ENCODE measurements around the gene PCBD2.

PCBD2 gene

DNA sequence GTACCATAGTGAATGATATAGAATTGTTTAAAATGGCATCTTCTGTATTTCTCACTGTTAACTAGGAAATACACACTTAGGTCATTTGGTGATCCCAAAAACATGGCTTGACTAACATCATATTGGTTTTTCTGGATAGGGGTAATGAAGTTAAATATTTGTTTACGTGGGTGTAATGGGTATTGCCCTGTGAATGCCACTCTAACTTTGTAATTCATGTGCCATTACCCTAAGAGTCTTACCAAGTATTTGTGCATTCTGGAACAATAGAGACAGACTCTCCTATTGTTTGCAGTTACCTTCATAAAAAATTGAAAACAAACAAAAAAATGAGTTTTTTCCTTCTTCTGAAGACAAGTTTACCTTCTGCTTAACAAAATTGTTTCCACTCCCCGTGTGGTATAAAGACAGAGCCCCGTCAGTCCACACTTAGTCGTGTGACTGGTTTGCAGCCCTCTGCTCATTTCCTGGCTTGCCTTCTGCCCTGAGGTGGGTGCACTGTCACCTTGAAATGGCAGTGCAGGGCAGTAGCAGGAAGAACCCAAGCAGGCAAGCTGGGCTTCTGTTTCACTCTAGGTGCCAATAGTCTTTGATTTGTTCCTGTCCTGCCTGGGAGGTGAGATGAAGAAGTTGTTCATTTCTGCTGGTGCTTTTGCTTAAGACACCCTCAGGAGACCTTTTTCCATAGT, 53.1 kb downstream of the PCBD2 start:
- Histone ChIP-seq H3K27ac (ENCODE audit: low read length) (no peak overlapping the region), H3K4me1 (ENCODE audit: insufficient read depth, low read length) (no peaks in the 10 kb centered on the region), H3K36me3 (ENCODE audit: insufficient read depth, low read length) (peaks cover 24% of the 10 kb centered on the region), H3K27me3 (ENCODE audit: insufficient read depth, low read length, poor library complexity) (no peaks in the 10 kb centered on the region), H3K9me3 (ENCODE audit: insufficient read depth, low read length, severe bottlenecking) (peaks cover 14% of the 10 kb centered on the region), H4K20me1 (ENCODE audit: insufficient read depth, low read length) (no peaks in the 10 kb centered on the region), H3K79me2 (ENCODE audit: insufficient read depth, low read length) (no peaks in the 10 kb centered on the region), H3K4me3 (ENCODE audit: low read depth in 1 of 2, low read length in 2 of 2) (no peak overlapping the region), H2AFZ (ENCODE audit: low read depth, low read length) (no peak overlapping the region), H3K4me2 (ENCODE audit: insufficient read depth, low read length) (no peak overlapping the region), H3K9ac (ENCODE audit: low read depth, low read length) (no peak overlapping the region)
- no peak for DNase-seq
- ATAC-seq (ENCODE audit: insufficient read depth, low read depth), result no peak
- TF ChIP-seq CTCF (IDR thresholded peaks at IDR 0.05; ENCODE audit: borderline replicate concordance, extremely low read depth, low read length, poor library complexity, severe bottlenecking), result no peak

DNA sequence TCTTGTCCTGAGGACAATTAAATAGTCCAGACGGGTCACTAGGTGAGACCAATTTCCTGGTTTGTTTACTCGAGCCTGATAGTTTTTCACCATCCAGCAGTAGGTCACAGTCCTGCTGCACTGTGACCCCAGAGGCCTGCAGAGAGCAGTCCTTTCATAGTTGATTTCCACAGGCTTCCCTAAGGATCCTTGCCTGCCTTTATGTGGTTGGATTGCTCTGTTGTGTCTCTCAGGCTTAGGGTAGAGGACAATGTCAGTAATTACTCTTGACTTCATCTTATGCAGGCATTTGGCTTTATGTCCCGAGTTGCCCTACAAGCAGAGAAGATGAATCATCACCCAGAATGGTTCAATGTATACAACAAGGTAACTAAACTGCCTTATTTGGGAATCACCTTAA, 53.8 kb downstream of the PCBD2 start:
- DNase-seq (no peak), ATAC-seq (ENCODE audit: insufficient read depth, low read depth) (no peak)

GRCh38 chr5:134963098-134963497, 58.2 kb downstream of the PCBD2 start:
- DNase-seq (no peak), ATAC-seq (ENCODE audit: insufficient read depth, low read depth) (no peak)
- Histone ChIP-seq H2AFZ (ENCODE audit: low read depth, low read length) (no peak overlapping the region), H3K36me3 (ENCODE audit: insufficient read depth, low read length) (peaks cover 38% of the 10 kb centered on the region), H3K27ac (ENCODE audit: low read length) (no peak overlapping the region), H4K20me1 (ENCODE audit: insufficient read depth, low read length) (no peaks in the 10 kb centered on the region), H3K9ac (ENCODE audit: low read depth, low read length) (no peak overlapping the region), H3K4me1 (ENCODE audit: insufficient read depth, low read length) (peaks cover 15% of the 10 kb centered on the region), H3K4me3 (ENCODE audit: low read depth in 1 of 2, low read length in 2 of 2) (no peak overlapping the region), H3K9me3 (ENCODE audit: insufficient read depth, low read length, severe bottlenecking) (no peaks in the 10 kb centered on the region), H3K27me3 (ENCODE audit: insufficient read depth, low read length, poor library complexity) (no peaks in the 10 kb centered on the region), H3K4me2 (ENCODE audit: insufficient read depth, low read length) (no peak overlapping the region), H3K79me2 (ENCODE audit: insufficient read depth, low read length) (no peaks in the 10 kb centered on the region)
- no peak for TF ChIP-seq EZH2 (IDR thresholded peaks at IDR 0.05; ENCODE audit: borderline replicate concordance, low read depth, low read length, severe bottlenecking)
- TF ChIP-seq CTCF (IDR thresholded peaks at IDR 0.05; ENCODE audit: borderline replicate concordance, extremely low read depth, low read length, poor library complexity, severe bottlenecking), result no peak

More for the DNA sequence above, 53.8 kb downstream of the PCBD2 start:
- Histone ChIP-seq H3K9ac (ENCODE audit: low read depth, low read length) (no peak overlapping the region), H4K20me1 (ENCODE audit: insufficient read depth, low read length) (no peaks in the 10 kb centered on the region), H3K27me3 (ENCODE audit: insufficient read depth, low read length, poor library complexity) (no peaks in the 10 kb centered on the region), H3K36me3 (ENCODE audit: insufficient read depth, low read length) (peaks cover 26% of the 10 kb centered on the region), H2AFZ (ENCODE audit: low read depth, low read length) (no peak overlapping the region), H3K4me2 (ENCODE audit: insufficient read depth, low read length) (no peak overlapping the region), H3K9me3 (ENCODE audit: insufficient read depth, low read length, severe bottlenecking) (peaks cover 11% of the 10 kb centered on the region), H3K4me3 (ENCODE audit: low read depth in 1 of 2, low read length in 2 of 2) (no peak overlapping the region), H3K27ac (ENCODE audit: low read length) (no peak overlapping the region), H3K4me1 (ENCODE audit: insufficient read depth, low read length) (peaks cover 3% of the 10 kb centered on the region), H3K79me2 (ENCODE audit: insufficient read depth, low read length) (no peaks in the 10 kb centered on the region)
- TF ChIP-seq EZH2 (IDR thresholded peaks at IDR 0.05; ENCODE audit: borderline replicate concordance, low read depth, low read length, severe bottlenecking) (no peak), CTCF (IDR thresholded peaks at IDR 0.05; ENCODE audit: borderline replicate concordance, extremely low read depth, low read length, poor library complexity, severe bottlenecking) (no peak)

Data from DND-41 (cell line).